Stimulated activated CD8-positive, alpha-beta memory T cell treated with anti-CD3 and anti-CD28 coated beads, Interleukin-12 subunit alpha, Interleukin-12 subunit beta, amount 100 ng/mL, for 4 hours (primary cell): ENCODE data around the gene DDX4.
A peak's percentile ranks its signal among the peaks of the same experiment; 100 is the strongest.
"Not testable (repeated sequence)": the region's sequence is repeated elsewhere in the genome, so short reads cannot be mapped to it uniquely, and the experiment has no call there.

Experiments
- DNase-seq: peaks from one replicate; pipeline ENCODE4 v3.0.0-alpha.2; 2020; ENCODE audit warnings: low read depth

DDX4 gene

DNA sequence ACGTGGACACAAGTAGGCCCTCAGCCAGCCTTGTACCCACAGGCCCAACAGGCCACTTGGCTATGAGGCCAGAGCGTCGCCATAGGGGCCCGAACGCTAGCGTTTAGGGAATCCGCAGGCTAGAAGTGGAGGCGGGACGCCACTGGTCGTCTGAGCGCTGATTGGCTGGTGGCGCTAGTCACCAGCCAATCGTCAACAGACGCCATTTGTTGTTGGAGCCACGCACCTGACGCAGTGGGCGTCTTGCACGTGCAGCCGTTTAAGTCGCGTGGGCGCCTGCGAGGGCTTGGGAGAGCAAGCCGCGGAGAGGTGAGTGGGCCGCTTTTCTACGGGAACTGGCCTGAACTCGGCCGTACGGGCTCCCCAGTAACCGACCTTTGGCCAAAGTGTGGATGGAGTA lies at the start of gene DDX4:
DDX4 (plus strand) TSS at position 269 of the 400 bp plus-strand sequence. CDS start 903 bp downstream, outside the sequence.
- DNase-seq, result no peak

DNA sequence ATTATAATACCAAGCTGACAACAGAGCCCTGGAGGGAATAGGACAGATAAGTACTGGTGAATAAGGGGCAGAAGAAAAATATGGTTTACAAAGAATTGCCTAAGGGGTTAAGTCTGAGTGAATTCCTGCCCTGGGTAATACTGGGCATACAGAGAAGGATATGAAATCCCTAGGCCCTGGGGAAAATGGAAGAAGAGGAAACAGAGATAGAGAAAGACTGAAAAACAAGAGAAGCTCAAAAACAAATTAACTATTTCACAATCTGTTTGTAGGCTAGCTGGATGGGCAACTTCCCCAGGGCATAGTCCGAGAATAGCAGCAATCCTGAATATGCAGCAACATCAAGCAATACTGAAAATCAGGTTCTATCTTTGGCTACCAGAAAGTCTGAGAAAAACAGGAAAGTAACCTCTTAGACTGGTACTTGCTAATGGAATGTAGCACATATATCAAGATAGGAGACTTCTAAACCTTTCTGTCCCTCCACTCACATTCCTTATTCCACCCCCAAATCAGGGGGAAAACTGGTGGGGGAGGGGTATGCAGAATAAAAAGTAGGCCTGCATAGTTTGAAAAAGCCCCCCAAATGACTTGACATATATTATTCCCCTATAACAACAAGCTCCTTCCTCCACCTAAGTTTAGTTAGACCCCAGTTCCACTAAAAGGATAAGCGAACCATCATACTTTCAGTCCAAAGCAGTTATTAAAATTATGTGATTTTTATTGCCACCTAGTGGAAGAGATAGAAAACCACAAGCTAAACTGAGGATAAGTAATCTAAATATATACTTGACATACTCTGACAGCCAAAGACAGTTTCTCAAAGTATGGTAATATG lies 46.4 kb upstream of the DDX4 start:
- DNase-seq, result no peak

DNA sequence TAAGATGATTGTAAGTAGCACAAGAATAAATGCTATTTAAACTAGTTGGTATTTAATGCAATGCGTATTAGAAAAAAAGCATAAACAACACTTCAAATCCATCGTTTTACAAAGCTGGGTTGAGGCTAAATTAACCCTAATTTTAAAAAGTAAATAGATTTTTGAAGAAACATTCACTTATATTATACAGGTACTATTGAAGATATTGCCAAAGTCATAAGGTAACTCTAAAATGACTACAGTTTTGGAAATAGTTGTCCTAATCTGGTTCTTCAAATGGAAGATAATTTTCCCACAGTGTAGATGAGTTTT lies 45.8 kb upstream of the DDX4 start:
- DNase-seq, result no peak

DNA sequence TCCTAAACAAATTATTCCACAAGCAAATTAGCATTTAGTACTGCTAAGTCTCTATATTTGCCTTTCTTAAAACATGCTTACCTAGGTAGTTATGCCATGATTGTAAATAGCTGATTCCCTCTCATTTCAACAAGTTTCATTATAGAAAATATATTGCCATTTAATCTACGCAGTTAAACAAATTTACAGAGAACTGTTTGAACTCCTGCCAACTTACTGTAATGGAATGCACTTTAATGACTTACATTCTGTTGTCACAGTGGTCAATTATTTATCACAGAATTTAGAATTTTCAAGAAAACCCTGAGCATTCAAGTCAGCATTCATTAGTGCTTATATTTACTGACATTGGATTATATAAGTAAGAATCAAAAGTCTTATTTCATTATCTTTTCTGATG lies 45.4 kb upstream of the DDX4 start:
- DNase-seq, result no peak

DNA sequence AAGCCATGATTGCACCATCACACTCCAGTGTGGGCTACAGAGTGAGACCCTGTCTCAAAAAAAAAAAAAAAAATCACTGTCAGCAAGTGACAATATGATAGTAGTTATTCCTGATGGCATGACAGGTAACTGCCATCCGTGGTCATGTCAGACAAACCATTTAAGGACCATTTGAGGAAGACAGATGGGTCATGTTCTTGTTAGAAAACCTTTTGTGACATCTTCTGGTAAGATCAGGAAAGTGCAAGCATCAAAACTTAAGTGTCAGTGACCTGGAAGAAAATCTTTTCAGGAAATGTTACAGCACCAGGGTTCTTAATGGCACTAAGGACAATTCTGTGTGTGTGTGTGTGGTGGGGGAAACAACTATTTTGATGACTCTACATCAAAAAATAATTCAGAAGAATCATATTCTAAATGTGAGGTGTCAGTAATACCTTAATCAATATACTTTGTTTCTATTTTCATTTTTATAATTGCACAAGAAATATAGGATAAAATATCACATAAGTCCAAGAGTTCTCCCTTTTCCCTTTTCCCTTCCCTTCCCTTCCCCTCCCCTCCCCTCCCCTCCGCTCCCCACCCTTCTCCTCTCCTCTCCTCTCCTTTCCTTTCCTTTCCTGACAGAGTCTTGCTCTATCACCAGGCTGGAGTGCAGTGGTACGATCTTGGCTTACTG lies 43.6 kb upstream of the DDX4 start:
- DNase-seq, result no peak

DNA sequence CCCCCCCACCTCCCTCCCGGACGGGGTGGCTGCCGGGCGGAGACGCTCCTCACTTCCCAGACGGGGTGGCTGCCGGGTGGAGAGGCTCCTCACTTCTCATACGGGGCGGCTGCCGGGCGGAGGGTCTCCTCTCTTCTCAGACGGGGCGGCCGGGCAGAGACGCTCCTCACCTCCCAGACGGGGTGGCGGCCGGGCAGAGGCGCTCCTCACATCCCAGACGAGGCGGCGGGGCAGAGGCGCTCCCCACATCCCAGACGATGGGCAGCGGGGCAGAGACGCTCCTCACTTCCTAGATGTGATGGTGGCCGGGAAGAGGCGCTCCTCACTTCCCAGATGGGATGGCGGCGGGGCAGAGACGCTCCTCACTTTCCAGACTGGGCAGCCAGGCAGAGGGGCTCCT lies 41.2 kb upstream of the DDX4 start:
- DNase-seq, result not testable (repeated sequence)

DNA sequence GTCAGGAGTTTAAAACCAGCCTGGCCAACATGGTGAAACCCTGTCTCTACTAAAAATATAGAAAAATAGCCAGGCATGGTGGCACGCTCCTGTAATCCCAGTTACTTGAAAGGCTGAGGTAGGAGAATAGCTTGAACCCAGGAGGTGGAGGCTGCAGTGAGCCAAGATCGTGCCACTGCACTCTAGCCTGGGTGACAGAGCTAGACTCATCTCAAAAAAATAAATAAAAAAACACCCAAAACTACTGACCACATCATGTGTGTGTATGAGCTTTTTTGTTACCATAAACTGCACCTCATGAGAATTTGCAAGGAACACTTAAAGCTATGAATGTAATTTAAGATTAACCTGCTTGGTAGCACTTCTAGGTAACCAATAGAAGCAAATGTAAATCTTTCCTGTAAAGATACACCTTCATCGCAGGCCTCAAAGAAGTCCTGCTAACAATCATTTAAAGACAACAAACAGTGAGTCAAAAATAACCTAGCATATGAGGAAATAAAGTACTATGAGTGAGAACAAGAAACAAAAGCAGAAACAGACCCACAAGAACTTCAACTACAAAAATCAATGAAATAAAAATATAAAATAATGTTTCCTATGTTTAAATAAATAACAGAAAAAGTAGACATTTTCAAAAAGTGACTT lies 38.7 kb upstream of the DDX4 start:
- no peak for DNase-seq

DNA sequence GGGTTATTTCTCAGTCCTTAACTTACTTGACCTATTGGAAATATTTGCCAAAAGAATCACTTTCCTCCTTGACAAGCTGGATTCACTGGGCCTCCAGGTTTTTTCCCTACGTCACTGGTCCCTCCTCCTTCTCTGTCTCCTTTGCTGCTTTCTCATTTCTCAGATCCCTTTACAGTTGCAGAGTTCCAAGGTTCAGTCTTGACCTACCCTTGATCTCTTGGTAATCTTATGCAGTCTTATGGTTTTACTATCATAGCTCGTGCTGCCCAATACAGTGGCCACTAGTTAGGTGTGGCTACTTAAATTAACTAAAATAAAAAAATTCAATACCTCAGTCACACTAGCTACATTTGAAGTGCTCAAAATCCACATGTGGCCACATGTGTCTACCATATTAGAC lies 37.1 kb upstream of the DDX4 start:
- no peak for DNase-seq

DNA sequence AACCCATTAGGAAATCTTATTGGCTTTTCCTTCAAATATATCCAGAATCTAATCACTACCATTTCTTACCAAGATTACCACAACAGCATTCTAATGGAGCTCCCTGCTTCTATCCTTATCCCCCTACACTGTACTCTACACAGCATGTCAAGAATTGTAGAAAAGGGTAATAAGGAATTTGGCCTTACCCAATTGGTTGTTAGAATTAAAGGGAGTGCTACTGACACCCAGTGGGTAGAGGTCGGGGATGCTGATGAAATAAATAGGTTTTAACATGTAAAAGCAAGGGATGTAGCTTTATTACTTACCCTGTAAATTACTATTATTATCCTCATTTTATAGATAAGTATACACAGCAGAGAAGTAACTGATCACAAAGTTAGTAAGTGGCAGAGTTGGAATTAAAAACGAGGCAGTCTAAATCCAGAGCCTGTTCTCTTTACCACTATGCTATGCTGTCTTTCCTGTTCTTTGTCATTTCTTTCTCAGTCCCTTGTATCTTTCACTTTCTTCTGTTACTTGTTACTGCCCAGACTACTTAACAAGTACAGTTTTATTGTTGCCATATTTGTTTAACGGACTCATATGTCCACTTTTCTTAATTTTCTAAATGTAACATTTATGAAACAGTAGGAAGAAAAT lies 36.3 kb upstream of the DDX4 start:
- DNase-seq, result no peak

DNA sequence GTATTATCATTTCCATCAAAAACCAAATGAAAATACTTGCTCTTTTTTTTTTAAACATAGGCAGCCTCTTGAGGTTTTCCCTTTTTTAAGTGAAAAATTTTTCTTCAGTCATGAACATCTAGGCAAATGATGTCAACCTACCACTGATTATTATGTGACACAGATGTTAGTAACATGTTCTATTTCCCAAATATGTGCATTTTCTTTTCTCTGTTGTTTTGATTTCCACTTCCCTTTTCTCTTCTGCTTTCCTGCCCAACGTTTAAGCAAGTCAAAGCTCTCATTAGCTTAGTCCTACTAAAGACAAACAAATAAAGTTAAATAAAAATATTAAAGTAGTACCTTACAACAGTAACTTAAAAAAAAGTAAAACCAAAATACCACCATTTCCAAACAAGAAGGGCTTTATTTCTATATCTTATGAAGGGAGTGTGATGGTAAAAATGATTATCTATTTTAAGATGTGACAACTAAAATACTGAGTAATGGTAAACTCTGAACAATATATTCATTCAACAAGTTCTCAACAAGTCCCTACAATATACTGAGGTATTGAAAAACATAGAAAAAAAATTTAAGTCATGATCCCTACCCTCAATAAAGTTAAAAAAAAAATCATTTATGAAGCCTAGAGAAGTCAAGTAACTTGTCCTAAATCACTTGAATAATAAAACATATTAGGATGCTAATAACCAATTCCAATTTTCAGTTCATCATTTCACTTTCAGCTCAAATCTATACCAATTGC lies 35.1 kb upstream of the DDX4 start:
- no peak for DNase-seq

DNA sequence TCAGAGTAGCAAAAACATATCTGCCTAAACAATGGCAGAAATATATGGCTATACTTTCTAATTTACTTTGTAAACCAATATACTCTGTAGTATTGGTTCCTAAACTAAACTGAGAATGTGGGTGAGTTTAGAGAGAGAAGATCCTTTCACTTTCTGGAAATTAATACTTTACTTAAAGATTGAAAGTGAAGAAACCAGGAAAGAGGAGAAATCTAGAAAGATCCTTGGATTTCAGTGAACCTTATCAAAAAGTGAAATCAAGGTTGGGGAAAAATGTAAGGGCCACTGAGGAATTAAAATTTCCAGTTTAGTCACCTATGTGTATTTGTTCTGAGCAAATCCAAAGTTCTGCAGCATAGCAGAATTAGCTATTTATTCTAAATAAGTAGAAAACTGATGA lies 31.6 kb upstream of the DDX4 start:
- no peak for DNase-seq

DNA sequence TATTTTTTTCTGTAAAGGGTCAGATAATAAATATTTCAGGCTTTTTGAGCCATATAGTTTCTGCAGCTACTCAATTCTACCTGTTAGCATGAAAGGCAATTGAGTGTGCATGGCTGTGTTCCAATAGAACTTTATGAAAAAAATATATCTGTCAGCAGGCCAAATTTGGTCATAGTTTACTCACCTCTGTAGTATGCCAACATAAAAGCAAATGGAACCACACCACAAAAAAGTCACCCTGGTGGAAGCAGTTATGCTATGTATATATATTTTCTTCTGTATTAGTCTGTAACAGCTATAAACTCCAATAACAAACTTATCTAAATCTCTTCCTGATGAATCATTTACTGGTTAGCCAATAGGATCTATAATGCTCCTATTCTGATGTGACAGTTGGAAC lies 29.1 kb upstream of the DDX4 start:
- no peak for DNase-seq

DNA sequence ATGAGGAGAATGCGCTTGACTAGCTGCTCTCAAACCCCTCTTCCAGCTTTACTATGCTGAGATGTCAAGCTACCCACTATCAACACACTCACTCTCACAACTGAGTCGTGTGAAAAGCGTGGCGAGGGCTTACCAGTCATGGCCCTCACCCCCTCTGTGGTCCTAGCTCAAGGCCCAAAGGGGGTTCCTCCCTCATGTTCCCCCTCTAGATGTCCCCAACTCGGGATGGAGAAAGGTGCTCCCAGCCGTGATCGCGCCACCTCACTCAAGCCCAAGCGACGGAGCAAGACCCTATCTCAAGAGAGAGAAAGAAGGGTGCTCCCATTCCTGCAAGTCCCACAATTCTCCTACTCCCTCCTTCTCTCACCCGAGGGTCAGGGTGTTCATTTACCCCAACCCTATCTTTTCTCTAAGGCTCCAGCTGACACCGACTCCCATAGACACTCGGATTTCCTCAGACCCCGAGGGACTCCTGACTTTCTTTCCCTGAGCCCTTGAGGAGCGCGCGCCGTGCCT lies 26.3 kb upstream of the DDX4 start:
- DNase-seq, result no peak

DNA sequence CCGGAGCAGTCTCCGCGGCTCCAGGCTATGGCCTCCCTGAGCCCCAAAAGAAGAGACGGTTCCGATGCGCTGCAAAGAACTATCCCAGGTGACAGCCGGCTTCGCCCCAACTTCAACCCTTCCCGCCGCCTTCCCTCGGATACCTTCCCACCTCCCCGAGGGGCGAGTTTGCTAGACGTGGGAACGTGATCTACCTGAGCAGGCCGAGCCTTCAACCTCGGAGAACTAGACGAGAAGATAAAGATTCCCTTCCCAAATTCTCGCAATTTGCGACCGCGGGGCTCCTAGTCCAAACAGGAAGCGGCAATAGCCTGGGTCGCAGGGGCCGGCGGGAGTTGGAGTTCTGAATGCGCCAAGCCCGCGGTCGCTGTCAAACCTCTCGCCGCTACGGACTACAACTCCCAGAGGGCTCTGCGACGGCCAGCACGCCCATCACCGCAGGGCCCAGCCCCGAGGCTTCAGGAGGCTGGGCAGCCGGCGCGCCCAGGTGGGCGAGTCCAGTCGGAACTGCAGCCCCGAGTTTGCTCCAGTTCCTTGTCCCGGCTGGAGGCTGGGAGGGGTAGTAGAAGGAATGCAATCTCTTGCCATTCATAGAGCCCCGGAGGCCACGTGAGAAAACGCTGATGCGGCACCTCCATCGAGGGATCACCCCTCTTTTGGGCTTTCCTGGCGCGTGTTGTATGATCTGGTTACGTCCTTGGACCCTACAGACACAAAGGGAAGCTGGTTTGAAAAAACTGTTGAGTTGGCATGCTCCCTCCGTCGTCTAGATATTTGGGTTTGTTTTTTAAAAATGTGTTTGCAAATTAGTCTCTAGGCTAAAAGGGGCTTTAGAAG lies 25.6 kb upstream of the DDX4 start, which contains the start of gene SLC38A9:
SLC38A9 (minus strand) TSS at position 302 of the 837 bp plus-strand sequence. CDS start 14,366 bp downstream, outside the sequence.
- DNase-seq, result peak; percentile 87

DNA sequence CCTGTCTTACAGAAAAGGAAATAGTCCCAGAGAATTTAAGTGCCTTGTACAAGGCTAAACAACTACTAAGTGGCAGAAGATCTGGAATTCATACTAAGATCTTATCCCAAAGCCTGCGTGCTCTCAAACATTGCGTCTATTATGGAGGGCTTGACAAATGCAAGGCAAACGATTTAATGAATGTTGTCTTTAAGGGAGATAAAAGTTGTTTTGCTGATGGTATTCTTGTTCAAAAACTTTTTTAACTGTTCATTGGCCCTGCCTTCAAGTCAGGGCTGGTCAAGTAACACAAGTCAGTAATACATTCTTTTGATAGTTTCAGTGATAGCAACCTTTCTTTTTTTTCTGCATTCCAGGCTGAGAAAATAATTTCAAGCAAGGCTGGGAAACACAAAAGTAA lies 24.0 kb upstream of the DDX4 start:
- no peak for DNase-seq

DNA sequence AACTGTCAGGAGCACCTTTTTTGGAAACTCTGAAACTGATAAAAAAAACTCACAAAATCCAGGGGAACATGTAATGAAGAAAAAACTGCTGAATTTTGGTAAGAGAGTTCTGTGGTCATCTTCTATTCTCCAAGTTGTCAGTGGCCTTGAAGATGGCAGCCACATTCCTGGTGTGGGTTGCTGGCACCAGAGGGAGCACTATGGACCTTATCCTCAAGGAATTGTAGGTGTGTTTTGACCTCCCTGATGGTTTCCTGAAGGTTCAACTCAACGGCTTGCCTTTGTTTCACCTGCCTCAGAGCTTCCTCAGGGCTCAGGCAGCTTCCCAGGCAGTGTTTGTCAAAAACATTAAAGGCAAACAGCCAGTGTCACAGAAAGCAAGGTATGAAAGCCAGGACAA lies 23.5 kb upstream of the DDX4 start:
- no peak for DNase-seq

DNA sequence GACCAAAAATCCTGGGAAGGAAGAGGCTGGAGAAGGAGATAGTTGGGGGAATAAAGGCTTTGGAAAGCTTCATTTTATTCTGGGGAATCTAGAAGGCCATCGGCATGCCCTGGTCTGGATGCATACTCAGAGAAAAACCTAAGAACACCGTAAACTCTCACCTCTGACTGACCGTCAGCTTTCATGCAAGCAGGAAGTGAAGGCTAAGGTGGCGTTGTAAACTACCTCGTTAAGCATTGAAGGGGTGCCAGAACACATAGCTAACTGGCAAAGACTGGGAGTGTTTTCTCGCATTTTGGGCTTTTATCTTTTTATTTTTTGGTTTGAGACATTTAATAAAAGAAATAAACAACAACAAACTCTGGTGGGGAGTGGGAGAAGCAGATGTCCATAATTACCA lies 23.1 kb upstream of the DDX4 start:
- no peak for DNase-seq

DNA sequence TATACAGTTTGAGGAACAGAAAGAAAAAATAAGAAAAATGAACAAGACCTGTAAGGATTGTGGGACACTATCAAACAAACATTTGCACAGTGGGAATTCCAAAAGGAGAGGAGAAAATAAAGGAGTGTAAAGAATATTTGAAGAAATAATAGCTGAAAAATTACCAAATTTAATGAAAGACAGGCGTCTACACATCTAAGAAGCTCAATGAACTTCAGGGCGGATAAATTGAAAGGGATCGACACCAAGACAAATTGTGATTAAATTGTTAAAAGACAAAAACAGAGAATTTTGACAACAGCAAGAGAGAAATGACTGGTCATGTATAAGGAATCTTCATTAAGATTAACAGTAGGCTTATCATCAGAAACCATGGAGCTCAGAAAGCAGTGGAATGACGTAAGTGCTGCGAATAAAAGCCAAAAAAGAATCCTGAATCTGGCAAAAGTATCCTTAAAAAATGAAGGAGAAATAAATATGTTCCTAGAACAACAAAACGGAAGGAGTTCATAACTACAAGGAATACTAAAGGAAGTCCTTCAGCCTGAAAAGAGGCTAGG lies 22.3 kb upstream of the DDX4 start:
- no peak for DNase-seq

DNA sequence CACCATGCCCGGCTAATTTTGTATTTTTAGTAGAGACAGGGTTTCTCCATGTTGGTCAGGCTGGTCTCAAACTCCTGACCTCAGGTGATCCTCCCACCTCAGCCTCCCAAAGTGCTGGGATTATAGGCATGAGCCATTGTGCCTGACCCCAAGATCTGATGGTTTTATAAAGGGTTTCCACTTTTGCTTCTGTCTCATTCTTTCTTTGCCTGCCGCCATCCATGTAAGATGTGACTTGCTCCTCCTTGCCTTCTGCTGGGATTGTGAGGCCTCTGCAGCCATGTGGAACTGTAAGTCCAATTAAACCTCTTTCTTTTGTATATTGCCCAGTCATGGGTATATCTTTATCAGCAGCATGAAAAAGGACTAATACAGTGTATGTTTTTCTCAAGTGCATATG lies 18.8 kb upstream of the DDX4 start:
- DNase-seq, result not testable (repeated sequence)

DNA sequence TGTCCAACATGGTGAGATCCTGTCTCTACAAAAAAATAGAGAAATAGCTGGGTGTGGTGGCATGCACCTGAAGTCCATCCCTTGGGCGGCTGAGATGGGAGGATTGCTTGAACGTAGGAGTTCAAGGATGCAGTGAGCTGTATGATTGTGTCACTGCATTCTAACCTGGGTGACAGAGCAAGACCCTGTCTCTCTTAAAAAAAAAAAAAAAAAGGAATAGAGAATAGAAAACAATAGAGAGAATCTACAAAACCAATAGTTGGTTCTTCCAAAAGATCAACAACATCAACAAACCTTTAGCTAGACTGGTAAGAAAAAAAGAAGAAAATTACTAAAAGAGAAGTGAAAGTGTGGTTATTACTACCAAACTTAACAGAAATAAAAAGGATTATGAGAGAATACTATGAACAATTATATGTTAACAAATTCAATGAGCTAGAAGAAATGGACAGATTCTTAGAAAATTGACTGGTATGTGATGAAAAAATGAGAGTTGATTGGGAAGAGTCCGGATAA lies 17.6 kb upstream of the DDX4 start:
- DNase-seq, result no peak
